HL-60/S4 treated with retinoic acid at 250 ng/mL for 4 days and 3 days (cell line): ENCODE measurements around the gene CA5A.
"Not testable (repeated sequence)": the region's sequence is repeated elsewhere in the genome, so short reads cannot be mapped to it uniquely, and the experiment has no call there.

Source experiments
- in situ Hi-C: fragments of 300-500 bp; cut with MboI; formaldehyde crosslinking; loops from 2 replicates; pipeline ENCODE4 v1.7.0; 2022; ENCODE audit warnings: low sequenced_read_pairs

Gene CA5A

GRCh38 chr16:87870418-87871291 lies 65.7 kb downstream of the CA5A start:
- in situ Hi-C loops: not testable (repeated sequence)

GRCh38 chr16:87869879-87870417 lies 66.4 kb downstream of the CA5A start:
- in situ Hi-C loops: not testable (repeated sequence)

- in situ Hi-C loops: not testable (repeated sequence)
Observed at GRCh38 chr16:87869061-87869878, 67.1 kb downstream of the CA5A start, which contains the start of gene SLC7A5. Gene SLC7A5, minus strand, starts transcription at chr16:87869507. Its CDS starts 85 bp downstream, at chr16:87869422.

GRCh38 chr16:87868254-87869029 lies 67.9 kb downstream of the CA5A start:
- in situ Hi-C loops: not testable (repeated sequence)

GRCh38 chr16:87865902-87866555 lies 70.3 kb downstream of the CA5A start:
- in situ Hi-C loops: not testable (repeated sequence)

- in situ Hi-C loops: no loop called here
Observed at GRCh38 chr16:87864331-87864989, 71.9 kb downstream of the CA5A start.

- in situ Hi-C loops: not testable (repeated sequence)
Observed at GRCh38 chr16:87863327-87863635, 73.0 kb downstream of the CA5A start.

- in situ Hi-C loops: not testable (repeated sequence)
Observed at GRCh38 chr16:87862597-87863326, 73.6 kb downstream of the CA5A start.

GRCh38 chr16:87861300-87862099 lies 74.8 kb downstream of the CA5A start:
- in situ Hi-C loops: not testable (repeated sequence)

GRCh38 chr16:87860553-87861299 lies 75.6 kb downstream of the CA5A start:
- in situ Hi-C loops: no loop called here

GRCh38 chr16:87858151-87858993 lies 78.0 kb downstream of the CA5A start:
- in situ Hi-C loops: not testable (repeated sequence)

- in situ Hi-C loops: no loop called here
Observed at GRCh38 chr16:87856791-87857228, 79.5 kb downstream of the CA5A start.

GRCh38 chr16:87855852-87856715 lies 80.2 kb downstream of the CA5A start:
- in situ Hi-C loops: no loop called here

- in situ Hi-C loops: no loop called here
Observed at GRCh38 chr16:87854907-87855683, 81.2 kb downstream of the CA5A start.
